GM12875 (cell line): ENCODE measurements around the gene WDR20.

Experiments
- H3K4me3 ChIP-seq: one replicate; pipeline ENCODE4 v1.5.1; 2011; ENCODE audit warnings: low read depth, low read length, control low read depth
- TF ChIP-seq, protein P1 (sequence below): IDR thresholded peaks from 2 replicates; pipeline ENCODE4 v1.5.1; 2011; ENCODE audit warnings: low read depth, mild to moderate bottlenecking, control low read depth, inconsistent platforms, low read length, moderate library complexity, borderline replicate concordance; ENCODE audit not compliant: insufficient read depth

Gene WDR20

DNA sequence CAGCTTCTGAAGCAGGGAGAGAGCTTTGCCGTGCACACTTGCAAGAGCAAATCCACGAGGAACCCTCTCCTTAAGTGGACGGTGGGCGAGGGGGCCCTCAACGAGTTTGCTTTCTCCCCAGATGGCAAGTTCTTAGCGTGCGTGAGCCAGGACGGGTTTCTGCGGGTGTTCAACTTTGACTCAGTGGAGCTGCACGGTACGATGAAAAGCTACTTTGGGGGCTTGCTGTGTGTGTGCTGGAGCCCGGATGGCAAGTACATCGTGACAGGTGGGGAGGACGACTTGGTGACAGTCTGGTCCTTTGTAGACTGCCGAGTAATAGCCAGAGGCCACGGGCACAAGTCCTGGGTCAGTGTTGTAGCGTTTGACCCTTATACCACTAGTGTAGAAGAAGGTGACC is 69.0 kb downstream of the WDR20 start:
- TF ChIP-seq, protein P1, sequence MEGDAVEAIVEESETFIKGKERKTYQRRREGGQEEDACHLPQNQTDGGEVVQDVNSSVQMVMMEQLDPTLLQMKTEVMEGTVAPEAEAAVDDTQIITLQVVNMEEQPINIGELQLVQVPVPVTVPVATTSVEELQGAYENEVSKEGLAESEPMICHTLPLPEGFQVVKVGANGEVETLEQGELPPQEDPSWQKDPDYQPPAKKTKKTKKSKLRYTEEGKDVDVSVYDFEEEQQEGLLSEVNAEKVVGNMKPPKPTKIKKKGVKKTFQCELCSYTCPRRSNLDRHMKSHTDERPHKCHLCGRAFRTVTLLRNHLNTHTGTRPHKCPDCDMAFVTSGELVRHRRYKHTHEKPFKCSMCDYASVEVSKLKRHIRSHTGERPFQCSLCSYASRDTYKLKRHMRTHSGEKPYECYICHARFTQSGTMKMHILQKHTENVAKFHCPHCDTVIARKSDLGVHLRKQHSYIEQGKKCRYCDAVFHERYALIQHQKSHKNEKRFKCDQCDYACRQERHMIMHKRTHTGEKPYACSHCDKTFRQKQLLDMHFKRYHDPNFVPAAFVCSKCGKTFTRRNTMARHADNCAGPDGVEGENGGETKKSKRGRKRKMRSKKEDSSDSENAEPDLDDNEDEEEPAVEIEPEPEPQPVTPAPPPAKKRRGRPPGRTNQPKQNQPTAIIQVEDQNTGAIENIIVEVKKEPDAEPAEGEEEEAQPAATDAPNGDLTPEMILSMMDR, result no peak
- no peak overlapping the region for H3K4me3 ChIP-seq

DNA sequence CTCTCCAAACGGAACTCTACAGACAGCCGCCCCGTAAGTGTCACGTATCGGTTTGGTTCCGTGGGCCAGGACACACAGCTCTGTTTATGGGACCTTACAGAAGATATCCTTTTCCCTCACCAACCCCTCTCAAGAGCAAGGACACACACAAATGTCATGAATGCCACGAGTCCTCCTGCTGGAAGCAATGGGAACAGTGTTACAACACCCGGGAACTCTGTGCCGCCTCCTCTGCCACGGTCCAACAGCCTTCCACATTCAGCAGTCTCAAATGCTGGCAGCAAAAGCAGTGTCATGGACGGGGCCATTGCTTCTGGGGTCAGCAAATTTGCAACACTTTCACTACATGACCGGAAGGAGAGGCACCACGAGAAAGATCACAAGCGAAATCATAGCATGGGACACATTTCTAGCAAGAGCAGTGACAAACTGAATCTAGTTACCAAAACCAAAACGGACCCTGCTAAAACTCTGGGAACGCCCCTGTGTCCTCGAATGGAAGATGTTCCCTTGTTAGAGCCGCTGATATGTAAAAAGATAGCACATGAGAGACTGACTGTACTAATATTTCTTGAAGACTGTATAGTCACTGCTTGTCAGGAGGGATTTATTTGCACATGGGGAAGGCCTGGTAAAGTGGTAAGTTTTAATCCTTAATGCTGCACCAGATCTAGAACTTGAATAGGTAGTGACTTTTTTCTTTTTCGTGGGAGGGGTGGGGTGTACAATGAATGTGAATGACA is 69.7 kb downstream of the WDR20 start:
- no peak overlapping the region for H3K4me3 ChIP-seq
- TF ChIP-seq, protein P1, result no peak

DNA sequence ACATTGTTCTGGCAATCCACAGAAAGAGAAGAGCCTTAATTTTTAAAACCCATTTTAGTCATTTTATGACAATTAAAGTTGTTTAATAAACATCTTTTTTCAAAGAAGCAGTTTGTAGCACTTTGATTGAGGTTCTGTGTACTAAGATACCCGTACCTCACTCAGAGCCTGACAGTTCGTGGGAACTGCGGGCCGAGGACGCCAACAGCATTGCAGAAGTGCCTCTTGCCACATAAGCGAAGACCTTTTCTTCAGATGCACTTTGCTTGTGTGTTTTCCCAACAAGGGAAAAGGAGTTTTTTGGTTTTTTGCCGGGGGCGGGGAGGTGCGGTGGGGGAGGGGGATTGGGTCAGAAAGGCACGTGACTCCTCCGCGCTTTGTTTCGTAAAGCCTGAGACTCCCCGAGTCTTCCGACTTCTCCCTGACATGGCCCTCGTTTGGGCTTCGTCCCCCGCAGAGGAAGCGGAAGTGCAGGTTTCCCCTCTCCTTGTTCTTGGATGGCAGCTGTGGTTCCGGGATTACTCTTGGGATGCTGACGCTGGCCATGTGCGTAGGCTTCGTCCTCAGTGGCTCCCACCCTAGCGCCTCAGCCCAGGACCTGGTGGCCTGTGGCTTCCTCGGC is 70.8 kb downstream of the WDR20 start:
- TF ChIP-seq, protein P1, result no peak

DNA sequence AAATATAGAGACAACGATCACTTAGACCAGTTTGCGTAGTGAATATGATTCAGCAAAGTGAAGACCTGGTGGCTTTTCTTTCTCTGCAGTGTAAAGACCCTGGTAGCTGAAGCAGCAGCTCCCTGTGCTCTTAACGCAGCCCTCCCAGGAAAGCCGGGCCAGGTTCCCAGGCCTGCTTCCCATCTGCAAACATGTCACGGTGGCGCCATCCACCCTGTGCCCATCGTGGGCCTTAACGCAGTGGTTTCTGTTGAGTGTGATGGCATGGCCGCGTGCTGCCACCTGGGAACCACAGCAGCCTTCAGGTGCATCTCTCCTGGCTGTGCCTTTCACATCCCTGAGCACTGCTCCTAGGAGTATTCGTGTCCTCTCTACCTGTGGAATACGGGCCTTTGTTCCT is 71.5 kb downstream of the WDR20 start:
- H3K4me3 ChIP-seq, result no peak overlapping the region

More for the DNA sequence above, 70.8 kb downstream of the WDR20 start:
- H3K4me3 ChIP-seq, result no peak overlapping the region

DNA sequence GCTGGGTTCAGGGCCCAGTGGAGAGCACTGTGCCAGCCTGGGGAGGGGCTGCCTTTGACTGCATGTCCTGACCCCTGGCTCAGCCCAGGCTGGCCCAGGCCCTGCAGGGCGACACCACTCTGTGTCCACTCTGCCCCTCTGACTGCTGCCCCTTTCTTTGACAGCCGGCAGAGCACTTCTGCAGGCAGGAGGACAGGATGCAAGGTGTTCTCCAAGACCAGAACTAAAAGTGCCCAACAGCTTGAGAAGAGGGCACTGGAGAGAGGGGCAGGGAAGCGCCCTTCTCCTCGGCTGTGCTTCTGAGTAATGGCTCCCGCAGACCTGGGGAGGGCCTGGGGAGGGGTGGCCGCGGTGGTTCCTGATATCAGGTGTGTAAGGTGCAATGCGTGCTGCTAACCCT is 72.7 kb downstream of the WDR20 start:
- H3K4me3 ChIP-seq, result no peak overlapping the region
- TF ChIP-seq, protein P1, result no peak

More for the DNA sequence above, 71.5 kb downstream of the WDR20 start:
- TF ChIP-seq, protein P1, result no peak

DNA sequence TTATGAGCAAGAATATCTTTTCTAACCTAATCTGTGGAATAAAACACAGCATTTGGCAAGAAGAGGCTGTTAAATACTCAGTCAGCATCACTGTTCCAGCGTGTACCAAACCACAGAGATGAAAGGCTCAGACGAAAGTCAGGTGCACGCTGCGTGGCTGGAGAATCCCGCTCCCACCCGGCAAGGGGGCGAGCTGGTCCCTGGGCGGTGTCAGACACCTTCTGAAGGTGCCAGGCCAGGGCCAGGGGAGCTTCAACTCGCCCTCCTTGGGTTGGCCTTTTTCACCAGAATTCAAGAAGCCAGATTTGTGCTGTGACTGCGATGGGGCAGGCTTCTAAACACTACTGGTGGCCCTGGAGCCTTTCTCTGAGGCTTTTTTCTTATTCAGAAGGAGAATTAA is 73.1 kb downstream of the WDR20 start:
- TF ChIP-seq, protein P1, result no peak
- no peak overlapping the region for H3K4me3 ChIP-seq

DNA sequence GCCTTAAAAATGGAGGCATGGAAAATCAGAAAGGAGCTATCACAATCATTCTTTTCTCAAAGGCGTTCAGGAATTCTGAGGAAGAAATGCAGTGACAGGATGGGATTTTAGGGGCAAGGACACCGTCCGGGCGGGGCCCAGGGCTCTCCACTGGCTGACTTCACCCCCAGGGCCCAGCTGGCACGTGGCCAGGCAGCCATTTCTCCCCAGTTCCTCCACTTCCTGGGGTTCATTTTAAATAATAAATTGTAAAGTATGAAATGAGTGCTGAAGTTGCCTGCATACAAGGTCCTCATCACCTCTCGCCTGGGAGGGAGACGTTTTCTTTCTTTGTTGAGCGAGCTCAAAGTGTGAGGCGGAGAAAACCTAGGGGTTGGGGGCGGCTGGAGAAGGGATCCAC is 73.8 kb downstream of the WDR20 start:
- no peak overlapping the region for H3K4me3 ChIP-seq
- TF ChIP-seq, protein P1, result no peak
